Inflammatory macrophage treated with lipopolysaccharide for 4 hours (primary cell): ENCODE measurements around the gene CEBPG.

Source experiments
- DNase-seq: peaks from one replicate; pipeline ENCODE4 v3.0.0-alpha.2; 2020

Gene CEBPG

DNA sequence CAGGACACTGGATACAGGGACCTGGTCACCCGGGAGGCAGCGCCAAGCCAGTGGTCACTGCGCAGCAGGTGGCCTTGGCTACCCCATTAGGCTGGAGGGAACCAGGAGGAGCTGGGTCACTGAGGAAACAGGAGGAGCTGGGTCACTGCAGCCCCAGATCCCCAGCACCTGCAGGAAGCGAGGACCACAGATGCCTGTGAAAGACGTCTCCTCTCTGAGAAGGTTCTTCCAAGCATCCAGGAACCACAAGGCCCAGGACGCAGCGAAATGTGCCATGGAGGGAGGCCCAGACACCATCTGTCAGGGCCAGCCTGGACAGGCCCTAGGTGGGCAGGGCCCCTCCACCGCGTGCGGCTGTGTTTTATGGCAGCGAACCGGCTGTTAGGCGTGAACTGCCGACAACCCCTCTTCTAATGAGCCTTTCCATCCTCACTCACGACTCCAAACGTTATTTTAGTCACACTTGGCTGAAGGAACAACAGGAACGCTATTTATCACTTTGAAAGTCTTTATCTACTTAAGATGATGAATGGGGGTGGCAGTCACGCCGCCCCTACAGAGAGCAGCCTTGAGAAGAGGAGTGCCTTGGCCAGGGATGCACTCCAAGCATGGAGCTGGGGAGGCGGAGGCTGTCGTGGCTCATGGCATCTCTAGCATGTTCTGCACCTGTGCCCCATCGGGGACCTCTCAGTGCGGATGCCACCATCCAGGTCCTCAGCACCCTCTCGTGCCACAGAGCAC lies 53.3 kb downstream of the CEBPG start:
- no peak for DNase-seq

DNA sequence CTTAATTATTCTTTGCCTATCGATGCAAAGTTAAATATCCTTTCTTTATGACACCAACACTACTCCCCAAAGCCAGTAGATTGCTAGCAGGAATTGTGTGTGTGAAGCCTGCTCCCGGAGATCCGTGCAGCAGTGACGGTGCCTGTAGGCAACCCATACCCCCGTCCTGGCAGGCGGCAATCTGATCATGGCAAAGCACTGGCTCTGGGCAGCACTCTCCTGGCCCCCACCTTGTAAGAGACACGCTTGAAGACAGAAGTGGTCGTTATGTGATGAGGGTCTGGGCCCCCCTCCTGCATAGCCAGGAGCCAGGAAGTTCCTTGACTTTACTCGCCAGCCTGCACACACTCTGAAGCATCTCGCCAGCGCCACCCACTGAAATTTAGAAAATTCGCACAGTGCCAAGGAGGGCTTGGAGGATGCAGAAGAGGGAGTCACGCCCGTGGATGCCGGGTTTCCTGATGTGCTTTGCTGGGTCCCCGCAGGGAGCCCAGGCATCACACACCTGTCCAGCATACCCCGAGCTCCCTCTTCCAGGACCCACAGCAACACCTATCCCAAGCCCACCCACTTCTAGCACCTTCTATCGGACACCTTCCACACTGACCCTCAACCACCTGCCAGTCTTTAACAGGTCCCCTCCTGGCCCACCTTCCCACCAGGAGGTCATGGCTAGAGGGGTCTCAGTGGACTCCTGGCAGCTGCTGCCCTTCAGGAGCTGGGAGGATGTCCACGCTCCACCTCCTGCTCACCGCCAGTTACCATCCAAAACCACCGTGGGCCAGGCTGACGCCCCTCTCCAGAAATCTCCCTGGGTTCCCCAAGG lies 54.5 kb downstream of the CEBPG start:
- no peak for DNase-seq

DNA sequence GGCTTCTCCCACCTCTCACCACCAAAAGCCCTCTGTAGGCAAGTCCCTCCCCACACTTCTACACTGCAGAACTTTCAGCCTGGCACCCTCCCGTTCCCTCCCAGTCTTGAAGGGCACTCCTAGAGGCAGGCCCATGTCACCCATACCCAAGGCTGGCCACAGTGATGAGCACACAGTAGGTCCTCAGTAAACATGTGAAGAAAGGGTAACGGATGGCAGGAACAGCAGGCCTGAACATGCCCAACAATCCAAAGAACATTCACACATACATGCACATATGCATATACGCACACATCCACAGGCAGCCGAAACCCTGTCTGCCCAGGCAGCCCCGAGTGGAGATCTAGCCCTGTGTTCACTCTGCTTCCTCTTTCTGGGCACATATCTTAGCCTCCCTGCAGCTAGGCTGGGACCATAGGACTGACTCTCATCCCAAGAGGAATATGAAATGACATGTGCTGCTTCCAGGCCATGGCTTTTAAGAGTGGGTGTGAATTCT lies 55.2 kb downstream of the CEBPG start:
- no peak for DNase-seq

DNA sequence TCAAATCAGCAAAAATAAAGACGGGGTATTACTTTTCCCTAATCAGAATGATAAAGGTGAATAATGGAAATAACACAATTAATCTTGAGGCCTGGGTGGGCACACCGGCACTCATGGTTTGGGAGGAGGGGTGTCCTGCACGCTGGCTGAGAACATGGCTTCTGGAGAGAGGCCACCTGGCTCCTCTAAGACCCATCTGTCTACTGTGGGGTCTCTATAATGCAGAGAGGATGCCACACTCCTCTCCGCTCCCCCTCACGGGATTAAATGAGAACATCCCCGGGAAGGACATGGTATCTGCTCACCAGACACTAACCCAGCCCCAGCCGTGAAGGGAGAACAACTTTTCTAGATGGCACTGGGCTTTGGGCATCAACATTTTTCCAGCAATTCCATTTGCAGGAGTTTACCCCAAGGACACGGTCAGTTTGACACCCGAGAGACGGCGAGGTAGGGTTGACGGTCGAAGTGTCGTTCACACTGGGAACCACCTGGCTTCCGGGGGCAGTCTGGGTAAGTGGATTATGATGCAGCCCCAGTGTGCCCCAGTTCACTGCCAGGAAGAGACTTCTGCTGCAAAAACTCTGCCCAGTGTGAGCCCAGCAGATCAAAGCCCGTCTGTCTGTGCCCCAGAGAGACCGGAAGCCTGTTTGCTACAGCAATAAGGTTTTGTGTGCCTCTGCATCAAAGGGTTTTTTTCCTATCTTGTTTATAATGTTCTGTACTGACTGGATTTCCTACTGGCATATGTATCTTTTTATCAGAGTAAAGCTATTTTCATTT lies 56.6 kb downstream of the CEBPG start:
- DNase-seq = no peak

DNA sequence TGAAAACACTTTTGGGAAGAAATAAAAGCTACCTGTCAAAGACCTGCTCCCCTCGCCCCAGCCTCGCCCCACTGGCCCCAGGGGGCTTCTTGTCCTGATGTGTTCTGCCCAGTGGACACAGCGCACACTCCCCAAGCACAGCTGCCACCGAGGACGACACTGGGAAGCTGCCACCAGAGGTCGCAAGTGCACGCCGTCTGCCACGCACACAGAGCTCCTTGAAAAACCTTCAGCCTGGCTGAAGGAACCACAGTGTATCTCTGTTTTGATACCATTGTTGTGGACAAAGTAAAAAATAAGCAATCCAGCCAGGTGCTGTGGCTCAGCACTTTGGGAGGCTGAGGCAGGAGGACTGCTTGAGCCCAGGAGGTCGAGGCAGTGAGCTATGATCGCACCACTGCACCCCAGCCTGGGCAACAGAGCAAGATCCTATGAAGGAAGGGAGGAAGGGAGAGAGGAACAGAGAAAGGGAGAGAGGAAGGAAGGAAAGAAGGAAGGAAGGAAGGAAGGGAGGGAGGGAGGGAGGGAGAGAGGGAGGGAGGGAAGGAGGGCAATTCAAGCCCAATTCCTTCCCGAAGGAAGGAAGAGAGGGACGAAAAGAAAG lies 57.3 kb downstream of the CEBPG start:
- peak; percentile 44 for DNase-seq

DNA sequence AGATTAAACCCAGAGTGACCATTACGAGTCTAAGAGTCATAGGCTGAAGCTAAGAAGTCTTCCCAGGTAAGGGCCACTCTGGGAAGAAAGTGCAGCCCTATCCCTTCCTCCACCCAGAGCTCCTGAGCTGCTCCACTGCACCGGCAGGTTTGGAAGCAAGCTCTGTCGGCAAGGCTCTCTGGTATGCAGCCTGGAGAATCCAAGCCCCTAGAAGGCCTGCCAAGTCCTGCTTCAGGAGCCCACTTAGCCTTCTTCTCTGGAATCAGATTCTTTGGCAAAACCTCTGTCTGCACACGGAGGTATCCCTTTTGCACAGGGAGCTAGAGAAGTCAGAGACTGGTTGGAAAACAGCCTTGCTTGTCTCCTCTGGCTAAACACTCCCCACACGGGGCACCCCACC lies 58.5 kb downstream of the CEBPG start:
- DNase-seq = no peak
